Omental fat pad (tissue), 4 donors: Measurements from ENCODE around the gene ACVR1B. TPM values are rescaled to one million over a fixed set of nuclear protein-coding genes. Genes with fewer than 3 reads are reported as not detected.

Experiments used
- ATAC-seq: fragments of 150-250 bp; one replicate; pipeline ENCODE4 v1.9.1; 2016; ENCODE audit warnings: mild to moderate bottlenecking, moderate library complexity; ENCODE audit not compliant: low FRiP score
- DNase-seq: peaks from one replicate; pipeline ENCODE4 v3.0.0-alpha.2; 2019; ENCODE audit warnings: low spot score
- CTCF ChIP-seq, 3 donors: fragments of 450-650 bp; IDR thresholded peaks; one replicate each; pipeline ENCODE4 v1.5.1; 2016 to 2017; ENCODE audit warnings: antibody characterized with exemption in 3 of 3, mild to moderate bottlenecking in 3 of 3, moderate library complexity in 2 of 3
- total RNA-seq, 4 donors: library from RNA; depleted of rRNA; stranded (reverse); fragments of >200 nt; gene quantifications; one replicate each; pipeline ENCODE4 v1.1.0, GENCODE V29; 2016

Gene ACVR1B
- total RNA-seq, 4 donors from 2014 or later = 15.9 to 42.2 (median 20.5) TPM

GRCh38 chr12:51960890-51961289 lies 9.4 kb downstream of the ACVR1B start:
- DNase-seq (no peak), ATAC-seq (no peak)
- no peak for TF ChIP-seq CTCF (IDR thresholded peaks at IDR 0.05)

GRCh38 chr12:51961834-51962233 lies 10.3 kb downstream of the ACVR1B start:
- DNase-seq (no peak), ATAC-seq (no peak)
- TF ChIP-seq CTCF (IDR thresholded peaks at IDR 0.05) = no peak

- DNase-seq (no peak), ATAC-seq (no peak)
- no peak for TF ChIP-seq CTCF (IDR thresholded peaks at IDR 0.05)
Measured at GRCh38 chr12:51962737-51963136, 11.2 kb downstream of the ACVR1B start.

- TF ChIP-seq CTCF (IDR thresholded peaks at IDR 0.05) = no peak
Measured at GRCh38 chr12:51963477-51963876, 12.0 kb downstream of the ACVR1B start.

GRCh38 chr12:51969643-51970042 lies 18.1 kb downstream of the ACVR1B start:
- TF ChIP-seq CTCF (IDR thresholded peaks at IDR 0.05) = no peak
- ATAC-seq = no peak
- no peak for DNase-seq

More at GRCh38 chr12:51963477-51963876, 12.0 kb downstream of the ACVR1B start:
- ATAC-seq (no peak), DNase-seq (no peak)

- ATAC-seq = no peak
- DNase-seq = no peak
- TF ChIP-seq CTCF (IDR thresholded peaks at IDR 0.05) = no peak
Measured at GRCh38 chr12:51970904-51971646, 19.6 kb downstream of the ACVR1B start.
